Choroid plexus epithelial cell (primary cell): ENCODE data around the gene EVL.

ENCODE experiments used
- DNase-seq: peaks from one replicate; pipeline ENCODE4 v3.0.0-alpha.2; 2010; ENCODE audit warnings: low read depth
- H3K4me3 ChIP-seq: 2 replicates; pipeline ENCODE4 v1.5.1; 2011; ENCODE audit warnings: low read depth, mild to moderate bottlenecking, control low read depth, low read length, moderate library complexity
- CTCF ChIP-seq: conservative IDR thresholded peaks from 2 replicates; pipeline ENCODE4 v1.5.1; 2011; ENCODE audit warnings: low read depth, mild to moderate bottlenecking, control low read depth, inconsistent platforms, low read length, moderate library complexity

Gene EVL

GRCh38 chr14:100048786-100049185, 16.4 kb upstream of the EVL start:
- DNase-seq = no peak
- H3K4me3 ChIP-seq = no peak overlapping the region
- no peak for TF ChIP-seq CTCF

GRCh38 chr14:100049220-100049619, 16.0 kb upstream of the EVL start:
- no peak overlapping the region for H3K4me3 ChIP-seq
- no peak for TF ChIP-seq CTCF
- DNase-seq = peak; percentile 50

GRCh38 chr14:100051103-100051502, 14.1 kb upstream of the EVL start:
- TF ChIP-seq CTCF = no peak
- no peak for DNase-seq
- H3K4me3 ChIP-seq = no peak overlapping the region

GRCh38 chr14:100051543-100051942, 13.7 kb upstream of the EVL start:
- TF ChIP-seq CTCF = no peak
- no peak for DNase-seq
- H3K4me3 ChIP-seq = no peak overlapping the region

- H3K4me3 ChIP-seq = no peak overlapping the region
- no peak for TF ChIP-seq CTCF
- no peak for DNase-seq
Observed at GRCh38 chr14:100052819-100053218, 12.4 kb upstream of the EVL start.

- no peak overlapping the region for H3K4me3 ChIP-seq
- no peak for DNase-seq
- no peak for TF ChIP-seq CTCF
Observed at GRCh38 chr14:100054316-100055075, 10.7 kb upstream of the EVL start.

GRCh38 chr14:100056431-100056830, 8.8 kb upstream of the EVL start:
- TF ChIP-seq CTCF = no peak
- DNase-seq = no peak
- H3K4me3 ChIP-seq = no peak overlapping the region
